Astrocyte of the cerebellum (primary cell): Measurements from ENCODE around the gene PRKG1.

ENCODE experiments used
- DNase-seq: peaks from one replicate; pipeline ENCODE4 v3.0.0-alpha.2; 2011; ENCODE audit warnings: low read depth
- H3K4me3 ChIP-seq: 2 replicates; pipeline ENCODE4 v1.5.1; 2011; ENCODE audit warnings: mild to moderate bottlenecking, low read depth, low read length, moderate library complexity
- CTCF ChIP-seq: IDR thresholded peaks from 2 replicates; pipeline ENCODE4 v1.5.1; 2012; ENCODE audit warnings: low read length, low read depth, moderate library complexity, mild to moderate bottlenecking; ENCODE audit errors: missing control alignments
- in situ Hi-C: cut with HindIII; loops from 2 replicates; pipeline ENCODE4 v1.10.0; 2017; ENCODE audit warnings: low sequenced_read_pairs

PRKG1 gene

GRCh38 chr10:51471271-51471670, 397.0 kb downstream of the PRKG1 start:
- DNase-seq: no peak
- no peak for TF ChIP-seq CTCF
- H3K4me3 ChIP-seq: no peak overlapping the region
- in situ Hi-C loops: no loop called here

- DNase-seq: no peak
- in situ Hi-C loops: no loop called here
- H3K4me3 ChIP-seq: no peak overlapping the region
- no peak for TF ChIP-seq CTCF
These were observed 397.9 kb downstream of the PRKG1 start for GRCh38 chr10:51472154-51472553.

- no peak overlapping the region for H3K4me3 ChIP-seq
- DNase-seq: no peak
- TF ChIP-seq CTCF: no peak
- in situ Hi-C loops: no loop called here
These were observed 405.4 kb downstream of the PRKG1 start for GRCh38 chr10:51479711-51480110.

GRCh38 chr10:51485668-51486067, 411.4 kb downstream of the PRKG1 start:
- no peak overlapping the region for H3K4me3 ChIP-seq
- in situ Hi-C loops: no loop called here
- no peak for DNase-seq
- TF ChIP-seq CTCF: no peak

GRCh38 chr10:51487576-51487975, 413.3 kb downstream of the PRKG1 start:
- DNase-seq: no peak
- TF ChIP-seq CTCF: no peak
- in situ Hi-C loops: no loop called here
- H3K4me3 ChIP-seq: no peak overlapping the region

- TF ChIP-seq CTCF: no peak
- H3K4me3 ChIP-seq: no peak overlapping the region
- in situ Hi-C loops: no loop called here
- no peak for DNase-seq
These were observed 414.6 kb downstream of the PRKG1 start for GRCh38 chr10:51488766-51489408.
